Measurements from ENCODE around the gene C2CD2. TPM values are rescaled to one million over a fixed set of nuclear protein-coding genes. Genes with fewer than 3 reads are reported as not detected.

C2CD2 gene
- total RNA-seq, 3 donors from 2014 or later: 9.4 to 29.1 (median 17.8) TPM

DNA sequence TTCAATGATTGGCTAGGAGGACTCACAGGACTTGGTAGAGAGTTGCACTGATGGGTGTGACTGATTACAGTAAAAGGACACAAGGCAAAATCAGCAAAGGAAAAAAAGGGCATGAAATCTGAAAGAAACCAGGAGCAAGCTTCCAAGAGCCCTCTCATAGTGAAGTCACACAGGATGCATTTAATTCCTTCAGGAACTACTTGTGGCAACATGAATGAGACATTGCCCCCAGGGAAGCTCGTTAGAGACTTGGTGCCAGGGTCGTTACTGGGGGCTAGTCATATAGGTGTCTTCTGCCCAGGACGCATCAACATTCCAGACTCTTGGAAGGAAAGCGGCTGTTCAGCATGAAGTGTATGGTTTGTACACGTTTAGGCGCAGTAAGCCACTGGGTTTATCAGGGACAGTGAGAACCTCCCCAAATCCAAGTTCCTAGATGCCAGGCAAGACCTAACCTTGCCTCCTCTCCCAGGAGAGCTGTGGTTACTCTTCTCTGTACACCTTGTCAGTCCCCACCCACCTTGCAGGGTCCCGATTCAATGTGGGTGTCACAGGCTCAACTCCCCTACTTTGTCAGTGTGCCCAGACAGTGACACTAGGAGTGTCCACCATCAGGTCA lies 26.0 kb upstream of the C2CD2 start:
- H3K36me3 ChIP-seq (ENCODE audit: low read depth): no peaks in the 10 kb centered on the region
- TF ChIP-seq, protein P1, sequence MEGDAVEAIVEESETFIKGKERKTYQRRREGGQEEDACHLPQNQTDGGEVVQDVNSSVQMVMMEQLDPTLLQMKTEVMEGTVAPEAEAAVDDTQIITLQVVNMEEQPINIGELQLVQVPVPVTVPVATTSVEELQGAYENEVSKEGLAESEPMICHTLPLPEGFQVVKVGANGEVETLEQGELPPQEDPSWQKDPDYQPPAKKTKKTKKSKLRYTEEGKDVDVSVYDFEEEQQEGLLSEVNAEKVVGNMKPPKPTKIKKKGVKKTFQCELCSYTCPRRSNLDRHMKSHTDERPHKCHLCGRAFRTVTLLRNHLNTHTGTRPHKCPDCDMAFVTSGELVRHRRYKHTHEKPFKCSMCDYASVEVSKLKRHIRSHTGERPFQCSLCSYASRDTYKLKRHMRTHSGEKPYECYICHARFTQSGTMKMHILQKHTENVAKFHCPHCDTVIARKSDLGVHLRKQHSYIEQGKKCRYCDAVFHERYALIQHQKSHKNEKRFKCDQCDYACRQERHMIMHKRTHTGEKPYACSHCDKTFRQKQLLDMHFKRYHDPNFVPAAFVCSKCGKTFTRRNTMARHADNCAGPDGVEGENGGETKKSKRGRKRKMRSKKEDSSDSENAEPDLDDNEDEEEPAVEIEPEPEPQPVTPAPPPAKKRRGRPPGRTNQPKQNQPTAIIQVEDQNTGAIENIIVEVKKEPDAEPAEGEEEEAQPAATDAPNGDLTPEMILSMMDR (IDR thresholded peaks at IDR 0.05): no peak
- H3K9me3 ChIP-seq: no peaks in the 10 kb centered on the region
- H3K4me1 ChIP-seq (ENCODE audit: low read depth): no peaks in the 10 kb centered on the region
- intact Hi-C loops (cut with DNase I, micrococcal nuclease): no loop called here
- no peak overlapping the region for H3K4me3 ChIP-seq
- no peak for ATAC-seq
- DNase-seq: no peak

DNA sequence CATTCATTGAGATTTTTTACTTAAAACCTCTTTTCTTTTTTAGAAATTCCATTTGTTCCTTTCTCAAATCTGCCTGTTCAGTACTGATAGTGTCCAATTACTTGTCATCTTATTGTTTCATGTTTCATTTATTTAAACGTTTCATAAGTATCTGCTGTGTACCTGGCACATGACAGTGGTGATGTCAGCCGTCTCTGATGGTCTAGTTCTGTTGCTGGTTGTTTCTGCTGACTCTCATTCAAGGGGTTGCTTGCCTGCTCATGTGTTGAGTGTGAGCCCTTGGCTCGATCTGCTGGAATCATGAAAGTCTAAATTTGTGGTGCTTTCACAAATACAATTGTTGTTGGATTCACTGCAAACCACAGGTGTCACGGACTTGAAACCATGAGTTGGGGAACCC lies 25.5 kb upstream of the C2CD2 start:
- Histone ChIP-seq H3K36me3 (ENCODE audit: low read depth) (no peaks in the 10 kb centered on the region), H3K4me3 (no peak overlapping the region), H3K4me1 (ENCODE audit: low read depth) (no peaks in the 10 kb centered on the region), H3K9me3 (no peaks in the 10 kb centered on the region)
- ATAC-seq (no peak), DNase-seq (no peak)
- TF ChIP-seq, protein P1 (IDR thresholded peaks at IDR 0.05): no peak
- intact Hi-C loops (cut with DNase I, micrococcal nuclease): no loop called here

DNA sequence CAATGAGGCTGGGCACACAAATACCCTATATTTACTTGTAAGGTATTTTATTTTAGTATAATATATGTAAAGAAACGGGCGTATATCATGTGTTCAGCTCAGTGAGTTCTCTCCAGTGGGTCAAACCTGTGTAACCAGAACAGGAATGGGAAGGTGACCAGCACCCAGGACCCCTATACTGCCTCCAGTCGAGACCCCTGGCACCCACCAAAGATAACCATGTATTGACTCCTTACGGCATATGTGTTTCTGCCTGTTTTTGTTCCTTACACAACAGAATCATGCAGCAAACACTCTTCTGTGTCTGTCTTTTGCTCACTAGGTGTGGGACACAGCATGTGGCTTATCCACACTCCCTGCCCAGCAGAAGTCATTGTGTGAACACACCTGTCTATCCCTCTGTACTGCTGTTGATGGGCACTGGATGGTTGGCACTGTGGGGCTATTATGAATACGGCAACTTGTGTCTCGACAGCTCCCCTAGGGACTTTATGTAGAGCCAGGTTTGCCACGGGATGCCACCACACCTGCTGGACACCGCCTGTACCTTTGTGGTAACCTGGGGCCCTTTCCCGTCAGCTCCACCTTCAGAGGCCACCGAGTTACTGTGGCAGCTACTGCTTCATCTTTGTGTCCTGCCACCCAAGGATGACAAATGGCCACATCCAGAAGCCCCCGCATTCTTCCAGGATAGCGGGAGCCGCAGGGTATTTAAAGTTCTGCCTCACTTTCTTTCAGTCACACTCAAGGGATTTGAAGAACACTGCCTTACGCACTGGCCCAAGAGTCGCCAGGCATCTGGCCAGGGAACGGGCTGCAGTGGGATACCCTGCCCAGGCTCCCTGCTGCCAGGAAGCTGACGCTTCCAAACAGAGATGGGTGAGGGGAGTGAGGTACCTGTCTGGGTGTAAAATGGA lies 23.5 kb upstream of the C2CD2 start:
- DNase-seq: no peak
- Histone ChIP-seq H3K4me1 (ENCODE audit: low read depth) (peaks cover 11% of the 10 kb centered on the region), H3K4me3 (no peak overlapping the region), H3K36me3 (ENCODE audit: low read depth) (no peaks in the 10 kb centered on the region), H3K9me3 (no peaks in the 10 kb centered on the region)
- no peak for ATAC-seq
- intact Hi-C loops (cut with DNase I, micrococcal nuclease): no loop called here
- TF ChIP-seq, protein P1 (IDR thresholded peaks at IDR 0.05): no peak

DNA sequence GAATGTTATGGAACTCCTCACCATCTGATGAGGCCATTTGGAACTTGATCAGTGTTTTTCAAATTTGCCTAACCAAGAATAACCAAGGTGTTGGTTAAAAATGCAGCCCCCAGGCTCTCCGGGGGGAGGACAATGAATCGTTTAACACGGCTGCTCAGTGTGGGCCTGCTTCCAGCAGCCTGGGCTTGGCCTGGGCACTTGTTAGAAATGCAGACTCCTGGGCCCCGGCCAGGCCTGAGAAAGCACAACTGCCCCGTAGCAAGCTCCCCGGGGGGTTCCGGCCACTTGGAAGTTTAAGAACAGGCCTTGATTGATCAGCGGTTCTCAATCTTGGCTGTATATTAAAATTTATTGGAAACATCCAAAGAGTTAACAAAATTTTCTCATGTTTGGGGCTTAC lies 22.8 kb upstream of the C2CD2 start:
- ATAC-seq (no peak), DNase-seq (no peak)
- TF ChIP-seq, protein P1 (IDR thresholded peaks at IDR 0.05): no peak
- Histone ChIP-seq H3K4me1 (ENCODE audit: low read depth) (peaks cover 11% of the 10 kb centered on the region), H3K36me3 (ENCODE audit: low read depth) (no peaks in the 10 kb centered on the region), H3K9me3 (no peaks in the 10 kb centered on the region), H3K4me3 (no peak overlapping the region)
- intact Hi-C loops (cut with DNase I, micrococcal nuclease): no loop called here

DNA sequence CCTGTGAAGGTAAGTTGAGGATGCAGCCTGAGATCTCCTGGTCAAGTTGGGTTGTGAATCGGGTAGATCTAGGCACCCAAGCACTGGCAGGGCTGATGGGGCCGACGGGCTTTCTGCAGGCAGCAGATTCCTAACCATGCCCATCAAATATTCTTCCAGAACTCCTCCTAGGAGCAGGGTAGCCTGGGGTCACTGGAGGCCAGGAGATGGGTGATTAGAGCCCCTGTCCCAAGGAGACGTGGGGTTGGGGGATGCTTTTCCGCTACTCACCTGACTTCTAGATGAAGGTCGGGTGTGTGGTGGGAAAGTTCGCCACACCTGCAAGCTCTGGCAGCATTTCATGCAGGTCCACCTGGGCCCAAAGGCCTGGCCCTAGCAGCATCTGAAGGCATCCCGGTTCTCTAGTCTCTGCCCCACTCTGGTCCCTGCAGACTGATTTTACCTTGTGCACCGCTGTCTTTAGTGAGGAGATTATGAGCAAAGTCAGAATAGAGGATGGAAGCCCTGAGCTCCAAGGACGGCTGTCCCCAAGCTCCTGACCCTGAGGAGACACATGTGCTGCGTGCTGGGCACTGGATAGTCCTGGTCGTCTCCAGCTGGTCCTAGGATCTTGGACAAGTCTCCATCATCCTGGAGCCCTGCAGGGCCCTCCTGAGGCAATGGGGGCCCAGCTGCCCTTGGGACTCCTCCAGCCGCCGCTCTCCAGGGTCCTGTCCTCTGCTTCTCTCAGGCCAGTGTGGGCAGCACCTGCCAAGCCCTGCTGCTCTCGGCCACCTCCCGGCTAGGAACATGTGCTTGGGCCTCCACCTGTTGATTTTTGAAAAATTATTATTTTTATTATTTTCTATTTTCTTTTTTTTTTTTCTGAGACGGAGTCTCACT lies 21.8 kb upstream of the C2CD2 start:
- ATAC-seq (no peak), DNase-seq (no peak)
- TF ChIP-seq, protein P1 (IDR thresholded peaks at IDR 0.05): no peak
- Histone ChIP-seq H3K4me1 (ENCODE audit: low read depth) (peaks cover 11% of the 10 kb centered on the region), H3K36me3 (ENCODE audit: low read depth) (no peaks in the 10 kb centered on the region), H3K4me3 (no peak overlapping the region), H3K9me3 (no peaks in the 10 kb centered on the region)
- intact Hi-C loops (cut with DNase I, micrococcal nuclease): no loop called here

Measured in mucosa of descending colon (tissue), 3 donors.